ENCODE measurements around the gene NAA15.

NAA15 gene

DNA sequence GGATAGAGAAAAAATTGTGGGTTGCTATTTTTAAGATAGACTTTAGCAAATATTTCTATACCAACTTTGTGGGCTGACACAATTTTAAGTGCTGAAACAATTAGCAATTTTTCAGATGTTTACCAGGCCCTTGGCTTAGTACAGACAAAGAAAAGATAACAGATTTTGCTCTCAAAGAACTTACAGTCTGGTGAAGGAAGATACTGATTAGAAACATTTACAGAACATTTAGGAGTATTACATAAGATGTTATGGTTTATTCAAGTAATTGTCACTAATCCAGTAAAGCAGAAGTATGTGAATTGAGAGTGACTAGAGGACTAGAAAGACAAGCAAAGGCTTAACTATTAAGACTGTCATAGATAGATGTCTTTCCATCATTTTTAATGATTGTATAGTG, 36.3 kb downstream of the NAA15 start:
- no peak overlapping the region for H3K9ac ChIP-seq
- no peak overlapping the region; a peak in 1 of 22 replicates for H3K4me2 ChIP-seq

DNA sequence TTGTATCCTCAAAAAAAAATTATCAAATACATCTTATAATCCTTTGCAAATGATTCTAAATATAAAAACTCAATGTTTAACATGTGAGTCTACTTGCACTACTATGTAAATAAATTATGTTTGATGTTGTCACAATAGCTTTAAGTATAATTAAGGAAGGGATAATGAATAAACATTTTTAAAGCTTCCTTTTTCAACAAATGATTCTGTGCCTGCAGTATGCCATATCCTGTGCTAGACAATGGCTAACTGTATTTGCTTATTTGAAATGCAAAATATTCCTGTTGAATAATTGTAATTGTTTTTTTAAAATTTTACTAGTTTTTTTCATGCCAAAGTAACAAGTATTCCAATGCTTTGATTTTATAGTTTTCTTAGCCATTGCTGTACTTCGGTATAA, 60.0 kb downstream of the NAA15 start:
- peaks cover 0 to 52% (median 12%) of the 10 kb centered on the region in 11 experiments; a peak in 12 of 22 replicates for H4K20me1 ChIP-seq
- H3K4me2 ChIP-seq = no peak overlapping the region
- TF ChIP-seq Cebpa-rat (IDR thresholded peaks at IDR 0.05) = no peak
- H3K9ac ChIP-seq = no peak overlapping the region
- H3K4me3 ChIP-seq = no peak overlapping the region
- H3K27me3 ChIP-seq = no peaks in the 10 kb centered on the region
- H3K9me3 ChIP-seq (replicated peaks in 1 of 11) = no peaks in the 10 kb centered on the region
- no peak overlapping the region for H3K27ac ChIP-seq
- H3K4me1 ChIP-seq = no peaks in the 10 kb centered on the region
- peaks cover 86 to 100% (median 98%) of the 10 kb centered on the region in 11 experiments for H3K36me3 ChIP-seq

More for the DNA sequence above, 36.3 kb downstream of the NAA15 start:
- 0 out of 22 replicates have a peak overlapping the region, but pooled peaks of 1 of the 11 experiments have one; percentile 9 for H3K27ac ChIP-seq
- TF ChIP-seq Cebpa-rat (IDR thresholded peaks at IDR 0.05) = no peak
- no peaks in the 10 kb centered on the region for H3K27me3 ChIP-seq
- H3K4me3 ChIP-seq = no peak overlapping the region
- H3K9me3 ChIP-seq (replicated peaks in 1 of 11) = no peaks in the 10 kb centered on the region
- peaks cover 0 to 17% (median 0%) of the 10 kb centered on the region in 10 experiments; a peak in 3 of 20 replicates for H3K4me1 ChIP-seq
- peaks cover 54 to 97% (median 91%) of the 10 kb centered on the region in 11 experiments for H3K36me3 ChIP-seq
- H4K20me1 ChIP-seq = peaks cover 10 to 98% (median 86%) of the 10 kb centered on the region in 11 experiments; a peak in 21 of 22 replicates

DNA sequence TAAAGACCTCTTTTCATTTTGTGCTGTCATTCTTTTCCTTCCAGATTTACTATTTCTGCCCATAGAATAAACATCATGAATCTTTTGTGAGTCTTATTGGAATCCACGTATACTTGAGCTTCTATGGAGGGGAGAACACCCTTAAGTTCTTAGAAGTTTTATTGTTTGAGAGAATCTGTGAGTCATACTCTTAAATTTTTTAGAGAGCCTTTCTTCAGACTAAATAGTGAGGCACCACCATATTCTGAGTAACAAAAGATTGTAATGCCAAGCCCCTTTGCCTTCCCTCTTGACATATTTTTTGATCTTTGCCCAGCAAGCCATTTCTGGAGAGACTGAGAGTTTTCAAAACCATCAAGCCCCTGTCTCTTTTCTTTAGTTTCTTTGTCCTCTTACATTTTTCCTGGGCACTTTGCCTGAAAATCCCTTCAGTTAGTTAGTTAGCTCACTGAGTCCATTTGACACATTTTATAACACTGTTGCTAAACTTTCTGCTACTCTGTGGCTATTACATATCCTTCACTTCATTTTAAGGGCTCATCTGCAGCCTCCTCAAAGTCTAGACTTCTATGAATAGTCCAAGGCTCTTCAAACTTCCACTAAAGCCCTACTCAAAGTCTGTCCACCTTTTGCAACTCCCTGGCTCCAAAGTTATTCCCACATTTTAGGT, 66.3 kb downstream of the NAA15 start:
- peaks cover 83 to 100% (median 99%) of the 10 kb centered on the region in 11 experiments for H3K36me3 ChIP-seq
- H3K27ac ChIP-seq = no peak overlapping the region

DNA sequence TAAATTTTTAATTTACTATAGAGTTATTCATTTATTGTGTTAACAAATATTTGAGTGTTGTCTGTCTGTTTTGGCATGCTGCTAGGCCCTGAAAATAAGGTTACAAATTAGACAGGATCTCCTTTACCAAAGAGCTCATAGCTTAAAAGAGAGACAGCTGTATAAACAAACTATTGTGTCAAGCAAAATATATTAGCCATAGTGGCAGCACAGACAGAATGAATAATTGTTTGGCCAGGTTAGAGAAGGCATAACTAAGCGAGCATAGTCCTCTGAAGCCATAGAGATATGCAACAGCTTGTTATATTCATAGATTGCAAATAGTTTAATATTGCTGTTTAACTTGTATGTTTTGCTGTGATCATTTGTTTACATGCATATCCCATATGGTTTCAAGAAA, 67.7 kb downstream of the NAA15 start:
- no peaks in the 10 kb centered on the region for H3K4me1 ChIP-seq
- H3K27me3 ChIP-seq = no peaks in the 10 kb centered on the region
- peaks cover 93 to 100% (median 99%) of the 10 kb centered on the region in 11 experiments for H3K36me3 ChIP-seq
- no peak overlapping the region for H3K4me2 ChIP-seq
- no peak overlapping the region for H3K4me3 ChIP-seq
- H3K9me3 ChIP-seq (replicated peaks in 1 of 11) = no peaks in the 10 kb centered on the region
- TF ChIP-seq Cebpa-rat (IDR thresholded peaks at IDR 0.05) = no peak
- H3K9ac ChIP-seq = no peak overlapping the region
- H4K20me1 ChIP-seq = peaks cover 0 to 89% (median 25%) of the 10 kb centered on the region in 11 experiments; a peak in 16 of 22 replicates
- H3K27ac ChIP-seq = no peak overlapping the region

More for the DNA sequence above, 66.3 kb downstream of the NAA15 start:
- Histone ChIP-seq H3K9ac (no peak overlapping the region), H3K4me3 (no peak overlapping the region), H4K20me1 (peaks cover 0 to 89% (median 13%) of the 10 kb centered on the region in 11 experiments; a peak in 16 of 22 replicates), H3K4me2 (no peak overlapping the region), H3K27me3 (no peaks in the 10 kb centered on the region), H3K4me1 (no peaks in the 10 kb centered on the region), H3K9me3 (replicated peaks in 1 of 11) (no peaks in the 10 kb centered on the region)
- no peak for TF ChIP-seq Cebpa-rat (IDR thresholded peaks at IDR 0.05)

DNA sequence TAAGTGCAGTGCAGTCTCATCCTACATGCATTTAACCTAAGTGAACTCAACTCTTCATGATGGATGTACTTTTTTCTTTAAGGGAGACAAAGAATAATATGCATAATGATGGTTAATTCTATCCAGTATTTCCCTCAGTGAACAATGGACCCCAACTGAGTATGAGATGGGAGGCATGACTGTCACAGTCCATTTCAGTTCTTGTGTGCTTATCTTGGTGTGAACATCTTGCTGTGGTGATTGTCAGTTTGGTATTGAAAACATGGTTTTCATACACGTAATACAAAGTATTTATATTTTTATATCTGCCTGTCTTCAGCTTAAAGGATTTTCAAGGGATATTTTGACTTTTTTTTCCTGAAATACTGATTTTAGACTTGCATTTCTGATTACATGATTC, 72.9 kb downstream of the NAA15 start:
- H3K27ac ChIP-seq = no peak overlapping the region
- no peaks in the 10 kb centered on the region for H3K27me3 ChIP-seq
- no peaks in the 10 kb centered on the region for H3K9me3 ChIP-seq (replicated peaks in 1 of 11)
- no peak overlapping the region for H3K4me2 ChIP-seq
- no peak overlapping the region for H3K4me3 ChIP-seq
- TF ChIP-seq Cebpa-rat (IDR thresholded peaks at IDR 0.05) = no peak
- peaks cover 4 to 73% (median 25%) of the 10 kb centered on the region in 11 experiments; a peak in 17 of 22 replicates for H4K20me1 ChIP-seq
- no peak overlapping the region for H3K9ac ChIP-seq
- peaks cover 0 to 9% (median 0%) of the 10 kb centered on the region in 10 experiments; a peak in 1 of 20 replicates for H3K4me1 ChIP-seq
- H3K36me3 ChIP-seq = peaks cover 86 to 100% (median 98%) of the 10 kb centered on the region in 11 experiments

DNA sequence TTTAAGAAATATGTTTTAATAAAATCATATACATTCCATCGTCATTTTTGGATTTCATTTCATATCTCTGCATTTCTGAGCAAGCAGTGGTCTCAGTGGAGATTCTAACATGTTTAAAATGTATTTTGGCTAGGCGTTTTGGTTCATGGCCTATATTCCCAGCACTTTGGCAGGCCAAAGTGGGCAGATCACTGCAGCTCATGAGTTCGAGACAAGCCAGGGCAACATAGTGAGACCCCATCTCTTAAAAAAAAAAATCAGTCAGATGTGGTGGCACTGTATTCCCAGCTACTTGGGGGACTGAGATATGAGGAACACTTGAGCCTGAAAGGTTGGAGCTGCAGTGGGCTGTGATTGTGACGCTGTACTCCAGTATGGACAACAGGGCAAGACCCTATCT, 85.1 kb downstream of the NAA15 start:
- no peaks in the 10 kb centered on the region for H3K27me3 ChIP-seq
- no peaks in the 10 kb centered on the region for H3K4me1 ChIP-seq
- H3K9ac ChIP-seq = no peak overlapping the region
- H3K36me3 ChIP-seq = peaks cover 91 to 100% (median 96%) of the 10 kb centered on the region in 11 experiments
- H3K4me3 ChIP-seq = no peak overlapping the region
- no peaks in the 10 kb centered on the region for H3K9me3 ChIP-seq (replicated peaks in 1 of 11)
- H3K4me2 ChIP-seq = no peak overlapping the region
- H3K27ac ChIP-seq = no peak overlapping the region
- H4K20me1 ChIP-seq = peaks cover 0 to 39% (median 0%) of the 10 kb centered on the region in 11 experiments; a peak in 5 of 22 replicates
- no peak for TF ChIP-seq Cebpa-rat (IDR thresholded peaks at IDR 0.05)

DNA sequence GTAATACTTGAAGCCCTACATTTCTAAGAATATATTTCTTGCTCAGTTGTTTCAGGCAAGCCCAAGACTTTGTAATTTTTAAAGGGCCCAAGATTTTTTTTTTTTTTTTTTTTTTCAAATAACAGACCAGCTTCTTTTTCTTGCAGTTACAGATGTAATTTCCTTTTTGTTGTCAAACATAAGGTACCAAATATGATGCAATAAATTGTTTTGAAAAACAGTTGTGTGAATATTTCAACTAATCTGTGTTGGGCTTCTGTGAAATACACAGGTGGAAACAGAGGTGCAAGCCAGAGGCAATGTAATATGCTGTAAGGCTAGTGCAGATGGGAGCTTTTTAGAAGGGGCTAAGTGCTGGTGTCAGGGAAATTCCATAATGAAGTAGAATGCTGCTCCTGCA, 87.8 kb downstream of the NAA15 start:
- no peaks in the 10 kb centered on the region for H3K4me1 ChIP-seq
- peak in 1 of 11 experiments; percentile 43; a peak in 1 of 22 replicates for TF ChIP-seq Cebpa-rat (IDR thresholded peaks at IDR 0.05)
- H3K36me3 ChIP-seq = peaks cover 87 to 100% (median 98%) of the 10 kb centered on the region in 11 experiments

DNA sequence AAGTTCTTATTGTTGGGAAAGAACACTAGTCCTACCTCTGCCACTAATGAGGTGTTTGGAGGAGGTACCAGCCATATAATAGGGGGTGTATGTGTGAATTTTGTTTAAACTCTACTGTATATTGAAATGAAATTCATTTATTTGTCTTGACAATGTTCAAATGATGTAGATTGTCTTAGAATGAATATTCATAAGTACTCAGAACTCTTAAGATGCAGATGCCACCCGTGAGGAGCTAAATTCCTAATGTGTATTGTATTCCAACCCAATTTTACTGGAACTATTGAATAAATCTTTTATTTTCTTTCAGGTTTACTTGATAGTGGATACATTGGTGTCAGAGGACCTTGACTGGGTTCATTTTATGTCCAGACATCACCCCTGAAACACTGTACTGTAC, 88.7 kb downstream of the NAA15 start:
- Histone ChIP-seq H3K27ac (no peak overlapping the region), H3K4me2 (no peak overlapping the region), H3K27me3 (no peaks in the 10 kb centered on the region), H3K9ac (no peak overlapping the region), H4K20me1 (peaks cover 0 to 23% (median 0%) of the 10 kb centered on the region in 11 experiments; a peak in 2 of 22 replicates), H3K9me3 (replicated peaks in 1 of 11) (no peaks in the 10 kb centered on the region), H3K36me3 (peaks cover 87 to 100% (median 98%) of the 10 kb centered on the region in 11 experiments), H3K4me1 (no peaks in the 10 kb centered on the region), H3K4me3 (no peak overlapping the region)
- no peak for TF ChIP-seq Cebpa-rat (IDR thresholded peaks at IDR 0.05)

More for the DNA sequence above, 87.8 kb downstream of the NAA15 start:
- Histone ChIP-seq H3K4me2 (no peak overlapping the region), H3K27me3 (no peaks in the 10 kb centered on the region), H3K9me3 (replicated peaks in 1 of 11) (no peaks in the 10 kb centered on the region), H3K27ac (no peak overlapping the region), H3K9ac (no peak overlapping the region), H4K20me1 (peaks cover 0 to 32% (median 0%) of the 10 kb centered on the region in 11 experiments; a peak in 4 of 22 replicates), H3K4me3 (no peak overlapping the region)

DNA sequence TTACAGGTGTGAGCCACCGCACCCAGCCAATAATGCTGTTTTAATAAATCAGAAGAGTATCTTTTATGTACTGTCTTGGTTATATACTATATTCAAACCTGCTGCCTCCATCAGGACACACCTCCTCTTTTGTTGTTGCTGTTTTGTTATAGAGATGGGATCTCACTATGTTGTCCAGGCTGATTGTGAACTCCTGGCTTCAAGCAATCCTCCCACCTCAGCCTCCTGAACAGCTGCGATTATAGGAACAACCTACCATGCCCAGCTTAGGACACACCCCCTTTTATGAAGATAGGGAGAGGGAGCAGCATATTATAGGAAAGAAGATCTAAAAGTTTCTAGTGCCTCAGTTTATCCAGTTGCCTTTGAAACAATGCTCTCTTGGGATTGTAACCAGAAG, 90.4 kb downstream of the NAA15 start:
- Histone ChIP-seq H3K27me3 (no peaks in the 10 kb centered on the region), H4K20me1 (peaks cover 0 to 23% (median 0%) of the 10 kb centered on the region in 11 experiments; a peak in 2 of 22 replicates), H3K9ac (no peak overlapping the region), H3K27ac (no peak overlapping the region), H3K9me3 (replicated peaks in 1 of 11) (no peaks in the 10 kb centered on the region), H3K4me3 (no peak overlapping the region), H3K4me2 (no peak overlapping the region), H3K4me1 (no peaks in the 10 kb centered on the region), H3K36me3 (peaks cover 81 to 100% (median 91%) of the 10 kb centered on the region in 11 experiments)
- no peak for TF ChIP-seq Cebpa-rat (IDR thresholded peaks at IDR 0.05)

Measured in BLaER1 treated with 17β-estradiol and CSF1 and Interleukin-3, amounts not matched to agents 10 nM and 100 nM (cell line).